ENCODE data around the gene HOXB1. TPM values are rescaled to one million over a fixed set of nuclear protein-coding genes. Genes with fewer than 3 reads are reported as not detected.

Gene HOXB1
- total and polyA plus RNA-seq, 10 donors = 0.06 TPM; not detected in 9

- no peaks in the 10 kb centered on the region for H3K36me3 ChIP-seq
- peaks cover 0 to 61% (median 25%) of the 10 kb centered on the region in 7 donors for H3K27me3 ChIP-seq (replicated peaks in 1 of 7)
- 51 to 70% (median 66%) methylated on average over 14 of the region's 14 CpGs for WGBS, 5 donors
- TF ChIP-seq POLR2AphosphoS5 (IDR thresholded peaks at IDR 0.05) (peak in 1 of 3 donors; percentile 7), POLR2A (IDR thresholded peaks at IDR 0.05) (no peak), CTCF (IDR thresholded peaks at IDR 0.05 in 8 of 11, conservative IDR thresholded peaks at IDR 0.05 in 3 of 11) (no peak)
- H3K4me1 ChIP-seq = peaks cover 0 to 15% (median 8%) of the 10 kb centered on the region in 6 donors
- peak overlapping the region in 1 of 8 donors; percentile 22 for H3K27ac ChIP-seq
- no peaks in the 10 kb centered on the region for H3K9me3 ChIP-seq
- DNase-seq = no peak
- intact Hi-C loops (cut with DNase I; ENCODE audit: low total_unique reads) = no loop called here
- H3K4me3 ChIP-seq = peak overlapping the region in 1 of 8 donors; percentile 31
These were observed 3.3 kb downstream of the HOXB1 start for GRCh38 chr17:48527547-48527932.

GRCh38 chr17:48526608-48527546 lies 3.9 kb downstream of the HOXB1 start:
- Histone ChIP-seq H3K4me1 (peaks cover 0 to 15% (median 8%) of the 10 kb centered on the region in 6 donors), H3K36me3 (no peaks in the 10 kb centered on the region), H3K9me3 (no peaks in the 10 kb centered on the region), H3K27ac (peak overlapping the region in 1 of 8 donors; percentile 22), H3K4me3 (peak overlapping the region in 1 of 8 donors; percentile 31), H3K27me3 (replicated peaks in 1 of 7) (peaks cover 0 to 66% (median 25%) of the 10 kb centered on the region in 7 donors)
- intact Hi-C loops (cut with DNase I; ENCODE audit: low total_unique reads) = no loop called here
- TF ChIP-seq POLR2AphosphoS5 (IDR thresholded peaks at IDR 0.05) (peak in 1 of 3 donors; percentile 29), CTCF (IDR thresholded peaks at IDR 0.05 in 8 of 11, conservative IDR thresholded peaks at IDR 0.05 in 3 of 11) (no peak)
- WGBS, 5 donors = 23 to 54% (median 32%) methylated on average over 16 to 59 of the region's 59 CpGs
- DNase-seq = no peak

- intact Hi-C loops (cut with DNase I; ENCODE audit: low total_unique reads) = no loop called here
- WGBS, 5 donors = 68 to 88% (median 76%) methylated on average over 6 of the region's 6 CpGs
- no peak for DNase-seq
- no peak overlapping the region for H3K4me3 ChIP-seq
- no peak for TF ChIP-seq CTCF (IDR thresholded peaks at IDR 0.05 in 8 of 11, conservative IDR thresholded peaks at IDR 0.05 in 3 of 11)
- H3K9me3 ChIP-seq = no peaks in the 10 kb centered on the region
- no peak overlapping the region for H3K27ac ChIP-seq
- peaks cover 0 to 56% (median 25%) of the 10 kb centered on the region in 7 donors for H3K27me3 ChIP-seq (replicated peaks in 1 of 7)
- no peaks in the 10 kb centered on the region for H3K36me3 ChIP-seq
- H3K4me1 ChIP-seq = peaks cover 0 to 15% (median 8%) of the 10 kb centered on the region in 6 donors
These were observed 7.8 kb downstream of the HOXB1 start for GRCh38 chr17:48523010-48523409.

- Histone ChIP-seq H3K4me1 (peaks cover 0 to 11% (median 5%) of the 10 kb centered on the region in 6 donors), H3K27me3 (replicated peaks in 1 of 7) (peaks cover 0 to 51% (median 19%) of the 10 kb centered on the region in 7 donors), H3K4me3 (no peak overlapping the region), H3K36me3 (no peaks in the 10 kb centered on the region), H3K9me3 (no peaks in the 10 kb centered on the region), H3K27ac (peak overlapping the region in 1 of 8 donors; percentile 15)
- TF ChIP-seq CTCF (IDR thresholded peaks at IDR 0.05 in 8 of 11, conservative IDR thresholded peaks at IDR 0.05 in 3 of 11) (no peak), POLR2AphosphoS5 (IDR thresholded peaks at IDR 0.05) (peak in 1 of 3 donors; percentile 41)
- no peak for DNase-seq
- intact Hi-C loops (cut with DNase I; ENCODE audit: low total_unique reads) = no loop called here
- WGBS, 5 donors = 52 to 67% (median 59%) methylated on average over 7 to 8 of the region's 8 CpGs
These were observed 8.7 kb downstream of the HOXB1 start for GRCh38 chr17:48522031-48522653.

All from spleen (tissue), 11 donors.